IMR-90 (cell line): Measurements from ENCODE around the gene ELANE. TPM values are rescaled to one million over a fixed set of nuclear protein-coding genes. Genes with fewer than 3 reads are reported as not detected.

Source experiments
- ATAC-seq: fragments of 200-7000 bp; cut with Tn5 transposase; 2 replicates; pipeline ENCODE4 v1.9.1; 2020; ENCODE audit warnings: low read depth, mild to moderate bottlenecking, moderate library complexity
- BruUV-seq: library from RNA; stranded (reverse); fragments of 400-500 nt; replicated peaks from 2 replicates; lab custom pipeline; 2021; lab: Mats Ljungman, UMichigan
- CTCF ChIA-PET: fragments of 300-600 bp; formaldehyde crosslinking; extraction: SDS; loops from one replicate; lab custom pipeline; 2021; ENCODE audit warnings: antibody characterized with exemption; lab: Yijun Ruan, JAX
- POLR2A ChIA-PET: fragments of 300-600 bp; sonication (Branson Sonifier 250); formaldehyde crosslinking; loops from one replicate; lab custom pipeline; 2022; ENCODE audit warnings: antibody characterized with exemption; ENCODE audit not compliant: unreplicated experiment; lab: Charles Lee
- DNase-seq: peaks from one replicate; pipeline ENCODE4 v3.0.0; 2013
- H2AFZ ChIP-seq: replicated peaks from 2 replicates; pipeline ENCODE3; 2013; ENCODE audit warnings: low read length, mild to moderate bottlenecking; ENCODE audit not compliant: poor library complexity
- H2AK5ac ChIP-seq: 2 replicates; pipeline ENCODE4 v1.6.1; 2013; ENCODE audit warnings: low read depth, low read length, inconsistent platforms
- H2AK9ac ChIP-seq: replicated peaks from 2 replicates; pipeline ENCODE3; 2013; ENCODE audit warnings: mild to moderate bottlenecking, low read depth, low read length, moderate library complexity; ENCODE audit not compliant: poor library complexity
- H2BK120ac ChIP-seq: 2 replicates; pipeline ENCODE4 v1.6.1; 2013; ENCODE audit warnings: low read depth, low read length, inconsistent platforms
- H2BK15ac ChIP-seq: 3 replicates; pipeline ENCODE4 v1.6.1; 2013; ENCODE audit warnings: low read depth, low read length, inconsistent platforms
- H2BK20ac ChIP-seq: 2 replicates; pipeline ENCODE4 v1.6.1; 2013; ENCODE audit warnings: low read depth, mild to moderate bottlenecking, inconsistent platforms, low read length, moderate library complexity
- H2BK5ac ChIP-seq: 2 replicates; pipeline ENCODE4 v1.6.1; 2013; ENCODE audit warnings: mild to moderate bottlenecking, low read depth, low read length, inconsistent platforms; ENCODE audit not compliant: poor library complexity, severe bottlenecking
- H3K14ac ChIP-seq: replicated peaks from 2 replicates; pipeline ENCODE4 v1.6.1; 2013; ENCODE audit warnings: low read depth, low read length, inconsistent platforms
- H3K18ac ChIP-seq: 2 replicates; pipeline ENCODE4 v1.6.1; 2013; ENCODE audit warnings: low read depth, low read length, control low read depth
- H3K23ac ChIP-seq: 2 replicates; pipeline ENCODE4 v1.6.1; 2013; ENCODE audit warnings: low read depth, low read length, inconsistent platforms
- H3K27ac ChIP-seq: 2 replicates; pipeline ENCODE4 v1.5.1; 2013; ENCODE audit warnings: mild to moderate bottlenecking, control low read depth, low read length; ENCODE audit not compliant: insufficient read depth
- H3K27me3 ChIP-seq: 2 replicates; pipeline ENCODE4 v1.6.1; 2013; ENCODE audit warnings: low read length; ENCODE audit not compliant: control insufficient read depth, insufficient read depth
- H3K36me3 ChIP-seq: 2 replicates; pipeline ENCODE4 v1.6.1; 2013; ENCODE audit warnings: low read length, mixed read lengths; ENCODE audit not compliant: control insufficient read depth, insufficient read depth
- H3K4ac ChIP-seq: 2 replicates; pipeline ENCODE4 v1.6.1; 2013; ENCODE audit warnings: low read depth, low read length, inconsistent platforms
- H3K4me1 ChIP-seq: 2 replicates; pipeline ENCODE4 v1.6.1; 2013; ENCODE audit warnings: low read length, mixed read lengths; ENCODE audit not compliant: control insufficient read depth, insufficient read depth
- H3K4me2 ChIP-seq: 2 replicates; pipeline ENCODE4 v1.6.1; 2013; ENCODE audit warnings: low read depth, mild to moderate bottlenecking, control low read depth, low read length, moderate library complexity
- H3K4me3 ChIP-seq: 2 replicates; pipeline ENCODE4 v1.5.1; 2013; ENCODE audit warnings: low read depth, mild to moderate bottlenecking, control low read depth, low read length, moderate library complexity; ENCODE audit not compliant: insufficient read depth
- H3K56ac ChIP-seq: 2 replicates; pipeline ENCODE4 v1.6.1; 2013; ENCODE audit warnings: low read length, inconsistent platforms; ENCODE audit not compliant: insufficient read depth; ENCODE audit errors: extremely low read depth
- H3K79me1 ChIP-seq, 2 experiments: 2 replicates each; pipeline ENCODE4 v1.6.1; 2013; ENCODE audit warnings: low read length in 2 of 2, inconsistent platforms in 1 of 2, low read depth in 1 of 2
- H3K9ac ChIP-seq: 2 replicates; pipeline ENCODE4 v1.6.1; 2013; ENCODE audit warnings: low read depth, low read length, control low read depth
- H3K9me1 ChIP-seq: 2 replicates; pipeline ENCODE4 v1.6.1; 2013; ENCODE audit warnings: low read length, inconsistent platforms; ENCODE audit not compliant: insufficient read depth
- H3K9me3 ChIP-seq: 2 replicates; pipeline ENCODE4 v1.6.1; 2013; ENCODE audit warnings: low read length; ENCODE audit not compliant: control insufficient read depth, insufficient read depth
- H4K20me1 ChIP-seq: 2 replicates; pipeline ENCODE4 v1.6.1; 2013; ENCODE audit warnings: low read length, inconsistent platforms; ENCODE audit not compliant: insufficient read depth
- H4K5ac ChIP-seq: 2 replicates; pipeline ENCODE4 v1.6.1; 2013; ENCODE audit warnings: mild to moderate bottlenecking, low read depth, low read length, control low read depth
- H4K8ac ChIP-seq, 2 experiments: 2 replicates each; pipeline ENCODE4 v1.6.1; 2013; ENCODE audit warnings: low read depth in 2 of 2, low read length in 2 of 2, control low read depth in 1 of 2, inconsistent platforms in 1 of 2
- H4K91ac ChIP-seq: 2 replicates; pipeline ENCODE4 v1.6.1; 2013; ENCODE audit warnings: low read depth, low read length, inconsistent platforms; ENCODE audit not compliant: insufficient read depth
- WGBS, 2 experiments: methylation state at CpG; one replicate each; pipeline versions ENCODE4 v1.1.5 to v1.1.7; 2013; ENCODE audit warnings: missing lambda C conversion rate in 2 of 2; ENCODE audit not compliant: insufficient read length in 1 of 2; ENCODE audit errors: extremely low coverage in 2 of 2; 5-methylcytosine and 5-hydroxymethylcytosine counted together
- dilution Hi-C: fragments of 300-500 bp; cut with HindIII; formaldehyde crosslinking; loops from one replicate; pipeline ENCODE4 v1.14.3; 2018; ENCODE audit warnings: low sequenced_read_pairs; ENCODE audit not compliant: unreplicated experiment
- in situ Hi-C: fragments of 300-500 bp; cut with MboI; formaldehyde crosslinking; loops from 3 replicates; pipeline ENCODE4 v1.14.3; 2019; ENCODE audit warnings: low sequenced_read_pairs, inconsistent platforms, mixed read lengths
- intact Hi-C: fragments of 100-400 bp; cut with micrococcal nuclease; formaldehyde crosslinking; loops from 2 replicates; pipeline ENCODE4 v1.10.0; 2022
- polyA plus RNA-seq, 3 experiments: library from polyadenylated mRNA; depleted of rRNA; stranded (reverse); fragments of >200 nt; gene quantifications; 2 replicates each; pipeline ENCODE4 v1.2.3, GENCODE V29; 2012; ENCODE audit warnings: low replicate concordance in 1 of 3
- total RNA-seq: library from RNA; depleted of rRNA; stranded (reverse); fragments of >200 nt; gene quantifications from 2 replicates; pipeline ENCODE4 v1.2.3, GENCODE V29; 2012
- TF ChIP-seq, protein P1 (sequence below): fragments of 150-350 bp; IDR thresholded peaks from 2 replicates; pipeline ENCODE4 v1.6.1; 2016; ENCODE audit warnings: low read depth, mild to moderate bottlenecking, low read length, moderate library complexity, borderline replicate concordance

ELANE gene
- total and polyA plus RNA-seq, 2 of the 4 experiments (the other 2 are of a cell fraction): 0.27 TPM; not detected in 1

DNA sequence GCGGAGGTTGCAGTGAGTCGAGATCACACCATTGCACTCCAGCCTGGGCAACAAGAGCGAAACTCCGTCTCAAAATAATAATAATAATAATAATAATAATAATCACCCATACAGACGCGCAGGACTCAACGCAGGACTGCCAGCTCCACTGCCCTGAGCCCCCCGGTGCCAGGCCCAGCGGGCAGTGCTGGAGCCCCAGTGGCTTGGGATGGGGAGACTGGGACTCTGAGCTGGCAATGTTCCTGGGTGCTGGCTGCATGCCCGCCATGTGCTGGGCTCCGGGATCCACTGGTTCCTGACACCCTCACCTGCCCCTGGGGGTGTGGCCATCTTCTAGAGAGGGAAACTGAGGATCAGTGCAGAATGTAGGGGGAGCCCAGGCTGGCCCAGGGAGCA is 24.8 kb upstream of the ELANE start:
- Histone ChIP-seq H3K14ac (no peak overlapping the region), H3K9me1 (no peaks in the 10 kb centered on the region), H3K4ac (no peak overlapping the region), H3K56ac (no peak overlapping the region), H2AFZ (no peak overlapping the region), H4K20me1 (no peaks in the 10 kb centered on the region), H3K9ac (no peak overlapping the region), H4K5ac (no peak overlapping the region), H3K27me3 (peaks cover 2% of the 10 kb centered on the region; the same call in 1 of the 2 replicates), H3K27ac (no peak overlapping the region), H3K4me3 (no peak overlapping the region), H3K9me3 (no peaks in the 10 kb centered on the region), H3K36me3 (no peaks in the 10 kb centered on the region), H3K18ac (no peak overlapping the region), H3K23ac (no peak overlapping the region), H3K4me1 (peaks cover 3% of the 10 kb centered on the region; the same call in 1 of the 2 replicates), H3K4me2 (no peak overlapping the region), H2BK15ac (no peak overlapping the region), H4K91ac (no peak overlapping the region), H2BK5ac (no peak overlapping the region), H2AK5ac (no peak overlapping the region), H2BK20ac (no peak overlapping the region), H2BK120ac (no peak overlapping the region), H4K8ac (no peak overlapping the region), H2AK9ac (no peak overlapping the region), H3K79me1 (no peaks in the 10 kb centered on the region)
- ATAC-seq (no peak), DNase-seq (no peak)
- BruUV-seq: no TSS peak
- POLR2A ChIA-PET: no interaction called here
- CTCF ChIA-PET: no interaction called here
- in situ Hi-C loops: no loop called here
- TF ChIP-seq, protein P1, sequence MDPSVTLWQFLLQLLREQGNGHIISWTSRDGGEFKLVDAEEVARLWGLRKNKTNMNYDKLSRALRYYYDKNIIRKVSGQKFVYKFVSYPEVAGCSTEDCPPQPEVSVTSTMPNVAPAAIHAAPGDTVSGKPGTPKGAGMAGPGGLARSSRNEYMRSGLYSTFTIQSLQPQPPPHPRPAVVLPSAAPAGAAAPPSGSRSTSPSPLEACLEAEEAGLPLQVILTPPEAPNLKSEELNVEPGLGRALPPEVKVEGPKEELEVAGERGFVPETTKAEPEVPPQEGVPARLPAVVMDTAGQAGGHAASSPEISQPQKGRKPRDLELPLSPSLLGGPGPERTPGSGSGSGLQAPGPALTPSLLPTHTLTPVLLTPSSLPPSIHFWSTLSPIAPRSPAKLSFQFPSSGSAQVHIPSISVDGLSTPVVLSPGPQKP: no peak
- intact Hi-C loops: no loop called here
- dilution Hi-C loops: no loop called here
- no CpG with 5 or more reads among the region's 11 CpGs for WGBS, 2 experiments
